NK-92 (cell line): ENCODE measurements around the gene C2CD2.

Experiments used
- DNase-seq: peaks from one replicate; lab custom pipeline; 2025; ENCODE audit not compliant: unreplicated experiment; lab: John Stamatoyannopoulos, UW

Gene C2CD2

DNA sequence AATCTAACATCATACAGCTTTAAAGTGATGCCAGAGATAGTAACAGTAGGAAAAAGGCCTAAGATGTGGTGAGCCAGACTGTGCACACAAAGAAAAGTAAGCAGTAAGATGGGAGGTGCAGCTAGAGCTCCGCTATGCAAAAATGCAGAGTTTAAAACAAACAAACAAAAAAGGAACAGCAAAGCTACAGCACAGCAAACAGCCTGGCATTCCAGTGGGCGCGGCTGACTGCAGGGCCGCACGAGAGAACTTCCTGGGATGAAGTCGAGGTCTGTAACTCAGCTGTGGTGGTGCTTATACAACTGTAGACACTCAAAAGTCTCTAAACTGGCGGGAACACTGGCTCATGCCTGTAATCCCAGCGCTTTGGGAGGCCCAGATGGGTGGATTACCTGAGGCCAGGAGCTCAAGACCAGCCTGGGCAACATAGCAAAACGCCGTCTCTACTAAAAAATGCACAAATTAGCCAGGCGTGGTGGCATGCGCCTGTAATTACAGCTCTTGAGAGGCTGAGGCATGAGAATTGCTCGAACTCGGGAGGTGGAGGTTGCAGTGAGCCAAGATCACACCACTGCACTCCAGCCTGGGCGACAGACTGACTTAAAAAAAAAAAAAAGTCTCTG lies 104.7 kb downstream of the C2CD2 start:
- no peak for DNase-seq

DNA sequence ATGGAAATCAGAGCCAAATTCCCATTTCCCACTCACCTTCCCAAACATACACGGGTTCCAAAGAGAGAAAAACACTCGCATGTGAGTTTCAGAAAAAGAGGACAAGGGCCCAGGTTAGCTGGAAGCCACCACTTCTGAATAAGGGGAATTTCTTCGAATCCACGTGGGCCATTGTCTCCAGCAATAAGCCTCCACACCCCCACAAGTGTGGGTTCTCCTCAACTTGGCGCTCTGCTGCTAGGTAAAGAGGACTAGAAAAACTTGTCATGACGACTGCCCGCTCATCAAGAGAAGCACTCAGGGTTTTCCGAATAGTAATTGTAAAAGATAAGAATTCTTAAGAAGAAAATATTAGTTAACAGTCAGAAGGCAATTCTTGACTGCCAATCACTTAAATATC lies 105.3 kb downstream of the C2CD2 start:
- no peak for DNase-seq

DNA sequence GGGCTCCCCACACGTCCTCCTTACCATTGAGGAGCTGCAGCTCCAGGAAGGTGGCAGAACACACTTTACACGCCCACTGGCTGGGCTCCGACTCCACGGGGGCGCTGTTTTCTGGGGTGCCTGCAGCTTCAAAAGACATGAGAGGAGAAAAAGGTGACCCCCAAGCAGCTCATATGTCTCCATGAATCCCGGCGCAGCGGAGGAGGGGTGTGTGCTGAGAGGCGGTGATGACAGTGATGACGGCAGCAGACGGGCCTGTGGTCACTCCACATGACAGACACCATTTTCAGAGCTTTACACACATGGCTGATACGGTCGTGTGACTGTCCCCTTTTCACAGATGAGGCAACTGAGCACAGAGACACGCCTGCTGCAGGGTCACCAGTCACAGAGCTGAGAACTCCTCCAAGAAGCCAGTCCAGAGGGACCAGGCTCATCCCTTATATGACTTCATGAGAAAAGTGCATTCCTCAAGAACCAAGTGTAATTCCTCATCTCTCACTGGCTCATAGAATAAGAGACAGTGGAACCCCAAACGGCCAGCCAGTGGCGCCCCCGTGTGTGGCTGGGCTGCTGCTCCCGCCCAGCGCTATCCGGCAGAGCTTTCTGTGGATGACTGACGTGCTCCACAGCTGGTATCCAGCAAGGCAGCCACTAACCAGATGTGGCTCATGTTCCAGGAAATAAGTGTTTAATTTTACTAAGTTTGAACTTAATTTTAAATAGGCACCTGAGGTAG lies 106.6 kb downstream of the C2CD2 start:
- DNase-seq = no peak

DNA sequence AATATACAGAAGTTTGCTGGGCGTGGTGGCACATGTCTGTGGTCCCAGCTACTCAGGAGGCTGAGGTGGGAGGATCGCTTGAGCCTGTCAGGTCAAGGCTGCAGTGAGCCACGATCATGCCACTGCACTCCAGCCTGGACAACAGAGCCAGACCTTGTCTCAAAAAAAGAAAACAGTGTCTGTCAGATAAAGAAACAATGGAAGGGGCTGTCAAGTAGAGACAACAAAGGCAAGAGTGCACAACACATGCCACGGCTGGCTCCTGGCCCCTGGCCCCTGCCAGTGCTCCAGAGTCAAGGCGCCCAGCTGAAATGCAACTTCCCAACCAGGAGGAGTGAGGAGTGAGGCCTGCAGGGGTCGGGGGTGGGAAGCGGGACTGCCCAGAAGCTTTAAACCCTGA lies 107.3 kb downstream of the C2CD2 start:
- DNase-seq = no peak

DNA sequence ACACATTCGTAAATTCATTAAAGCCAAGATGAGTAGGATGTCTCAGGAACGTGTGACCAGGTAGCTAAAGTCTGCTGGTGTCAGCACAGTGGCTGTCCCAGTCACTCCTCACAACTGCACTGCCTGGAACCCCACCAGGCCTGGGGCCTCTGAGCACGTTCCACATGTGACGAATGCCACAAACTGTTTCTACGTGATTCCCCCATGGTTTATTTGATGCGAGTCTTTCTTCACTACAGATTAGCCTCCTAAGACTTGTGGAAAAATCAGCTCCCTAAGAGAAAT lies 107.8 kb downstream of the C2CD2 start:
- DNase-seq = no peak

DNA sequence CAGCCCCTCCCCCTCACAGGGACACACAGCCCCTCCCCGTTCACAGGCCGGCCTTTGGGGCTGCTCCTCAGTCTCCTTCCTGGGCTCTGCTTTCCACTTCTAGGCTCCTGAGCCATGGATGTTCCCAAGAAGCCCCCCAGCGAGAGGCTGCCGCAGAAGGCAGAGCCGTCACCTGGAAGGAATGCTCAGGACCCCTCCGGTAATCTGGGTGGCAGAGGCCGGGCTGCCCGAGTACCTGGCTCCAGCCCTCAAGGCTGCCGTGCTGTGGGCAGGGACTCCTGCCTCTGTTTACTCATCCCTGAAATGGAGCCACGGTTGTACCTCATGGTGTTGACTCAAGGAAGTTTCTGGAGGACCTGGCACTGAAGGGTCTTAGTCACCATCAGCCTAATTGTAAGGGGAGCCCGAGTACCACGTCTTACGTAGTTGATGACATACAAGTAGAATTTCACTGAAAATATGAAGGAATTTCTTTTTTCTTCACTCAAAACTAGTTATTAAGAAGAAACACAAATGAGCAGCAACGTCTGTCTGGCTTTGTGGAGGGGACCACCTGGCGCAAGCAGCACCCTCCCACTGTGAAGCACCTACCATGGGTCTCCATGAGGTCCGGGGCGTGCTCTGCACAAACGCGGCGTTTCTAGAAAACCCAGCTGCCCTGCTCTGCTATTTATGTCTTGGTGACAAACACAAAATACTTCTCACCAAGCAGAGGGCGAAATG lies 108.3 kb downstream of the C2CD2 start:
- no peak for DNase-seq

DNA sequence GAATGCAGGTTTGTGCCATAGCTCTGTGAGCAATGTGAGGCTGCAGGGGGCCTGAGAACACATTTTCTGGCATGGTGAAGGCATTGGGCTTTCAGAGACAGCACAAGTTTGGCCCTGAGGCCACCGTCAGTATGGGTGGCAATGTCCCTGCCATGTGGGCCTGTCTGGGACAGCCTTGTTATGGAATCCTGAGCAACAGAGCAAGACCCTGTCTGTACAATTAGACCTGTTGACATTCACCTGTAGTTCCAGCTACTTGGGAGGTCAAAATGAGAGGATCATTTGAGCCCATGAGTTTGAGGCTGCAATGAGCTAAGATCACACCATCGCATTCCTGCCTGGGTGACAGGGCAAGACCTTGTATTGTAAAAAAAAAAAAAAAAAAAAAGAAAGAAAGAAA lies 110.2 kb downstream of the C2CD2 start:
- no peak for DNase-seq

DNA sequence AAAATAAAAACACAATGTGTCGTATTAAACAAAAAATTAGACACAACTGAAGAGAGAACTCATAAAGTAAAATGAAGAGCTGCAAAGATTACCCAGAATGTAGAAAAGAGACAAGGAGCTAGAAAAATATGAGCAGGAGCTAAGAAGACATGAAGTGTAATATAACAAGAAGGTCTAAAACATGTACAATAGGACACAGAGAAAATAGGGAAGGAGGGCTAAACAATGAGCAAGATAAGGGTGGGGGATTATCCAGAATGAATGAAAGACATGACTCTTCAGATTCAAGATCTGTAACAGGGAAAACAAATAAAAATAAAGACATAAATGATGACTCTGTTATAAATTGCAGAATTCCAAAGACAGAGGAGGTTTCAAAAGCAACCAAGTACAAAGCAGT lies 112.9 kb downstream of the C2CD2 start:
- no peak for DNase-seq

DNA sequence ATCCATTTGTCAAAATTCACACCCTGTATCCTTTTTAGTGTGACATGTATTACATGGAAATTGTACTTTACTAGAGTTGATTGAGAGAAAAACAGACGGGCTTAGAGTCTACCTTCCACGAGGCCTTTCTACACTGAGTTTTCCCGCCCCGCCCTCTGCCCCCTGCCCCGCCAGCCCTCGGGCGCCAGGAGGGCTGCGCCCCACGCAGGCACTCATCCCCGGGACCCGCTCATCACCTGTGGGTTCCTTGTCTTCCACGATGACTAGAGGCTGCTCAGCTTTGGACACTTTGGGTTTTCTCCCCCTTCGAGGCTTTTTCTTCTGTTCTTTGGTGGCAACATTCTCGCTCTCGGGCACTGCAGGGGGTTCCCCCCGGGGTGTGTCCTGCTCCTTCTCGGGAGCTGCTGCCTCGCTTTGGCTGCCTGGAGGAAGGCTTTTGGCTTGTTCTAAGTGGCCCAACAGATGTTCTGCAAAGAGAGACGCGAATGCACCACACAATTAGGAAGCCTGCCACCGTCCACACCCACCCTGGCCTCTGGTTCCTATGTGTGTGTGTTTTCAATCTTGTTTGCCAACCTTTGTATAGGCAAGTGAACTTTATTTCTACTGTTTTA lies 114.3 kb downstream of the C2CD2 start:
- DNase-seq = no peak

DNA sequence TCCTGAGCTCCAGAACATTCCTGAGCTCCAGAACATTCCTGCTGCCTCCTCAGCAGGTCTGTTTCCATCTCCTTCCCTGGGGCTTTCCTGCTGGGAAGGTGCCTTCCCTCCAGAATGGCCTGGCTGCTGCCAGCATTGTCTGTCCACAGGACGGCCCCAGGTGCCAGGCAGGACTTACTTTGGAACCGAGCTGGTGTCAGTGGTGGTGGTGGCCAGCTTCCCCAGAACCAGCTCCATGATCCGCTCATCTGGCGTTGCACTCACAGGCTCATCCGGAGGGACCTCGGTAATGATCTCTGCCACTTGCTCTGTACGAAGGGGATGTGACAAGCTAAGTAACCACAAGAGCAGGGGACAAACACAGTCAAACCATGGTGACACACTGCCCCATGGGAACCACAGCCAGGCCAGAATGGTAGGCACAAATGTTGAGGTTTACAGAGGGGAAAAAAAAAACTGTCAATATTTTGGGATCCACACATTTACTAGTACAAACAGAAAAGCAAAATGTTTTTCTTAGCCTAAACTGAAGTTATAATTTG lies 116.0 kb downstream of the C2CD2 start:
- DNase-seq = no peak

DNA sequence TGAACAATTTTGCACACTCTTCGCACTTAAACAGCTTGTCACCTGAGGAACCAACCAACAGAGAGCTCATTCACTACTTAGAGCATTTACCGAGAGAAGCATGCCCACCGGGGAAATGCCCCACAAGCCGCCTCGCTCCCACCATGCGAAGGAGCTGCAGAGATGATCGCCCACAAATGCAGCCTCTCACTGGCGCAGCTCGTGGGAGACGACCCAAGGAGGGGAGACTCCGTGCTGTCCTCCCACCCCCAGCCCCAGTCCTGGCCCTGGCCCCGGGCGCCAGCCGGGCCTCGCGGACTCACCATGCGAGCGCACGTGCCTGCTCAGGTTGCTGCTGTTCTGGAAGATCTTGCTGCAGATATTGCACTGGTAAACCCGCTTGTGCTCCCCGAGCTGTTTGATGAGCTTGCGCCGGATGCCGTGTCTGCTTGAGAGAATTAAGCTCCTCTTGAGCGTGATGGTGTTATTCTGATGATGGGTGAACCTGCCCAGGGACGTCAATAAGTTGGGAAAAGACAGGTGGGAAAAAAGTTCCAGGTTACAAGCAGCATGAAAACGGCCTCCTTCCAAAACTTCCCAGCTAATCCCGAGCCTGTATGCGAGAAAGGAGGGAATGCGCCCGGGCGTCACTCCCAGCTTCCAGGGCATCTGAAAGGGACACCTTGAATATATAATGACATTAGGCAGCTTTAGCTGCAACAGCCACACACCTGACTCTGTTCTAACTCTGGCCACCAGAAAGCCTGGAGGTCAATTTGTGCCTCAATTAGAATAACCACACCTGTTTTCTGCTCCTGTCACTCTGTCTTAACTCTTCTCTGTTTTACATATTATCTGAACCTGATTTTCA lies 117.4 kb downstream of the C2CD2 start:
- DNase-seq = no peak

DNA sequence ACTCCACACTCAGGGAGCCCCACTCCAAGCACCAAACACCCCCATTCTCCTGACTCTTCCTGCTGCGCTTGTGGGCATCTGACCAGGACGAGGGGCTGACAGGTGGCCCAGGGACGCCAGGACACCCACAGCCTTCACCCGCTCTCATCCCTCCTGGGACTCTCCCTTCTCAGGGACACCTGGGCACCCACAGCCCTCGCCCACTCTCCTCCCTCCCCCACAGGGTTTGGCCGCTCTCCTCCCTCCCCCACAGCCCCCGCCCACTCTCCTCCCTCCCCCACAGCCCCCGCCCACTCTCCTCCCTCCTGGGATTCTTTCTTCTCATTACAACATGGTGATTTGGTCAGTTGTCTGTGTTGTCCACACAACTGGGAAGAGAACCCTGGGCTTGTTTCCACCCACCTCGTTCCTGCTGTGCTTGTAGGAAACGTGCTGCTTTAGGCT lies 118.1 kb downstream of the C2CD2 start:
- no peak for DNase-seq
